Neuronal stem cell (in vitro differentiated cells): Measurements from ENCODE around the gene ZNF660.

Source experiments
- DNase-seq: peaks from one replicate; pipeline ENCODE4 v3.0.0-alpha.2; 2013; ENCODE audit warnings: low spot score
- H2AFZ ChIP-seq: one replicate; pipeline ENCODE4 v1.6.1; 2013; ENCODE audit warnings: mild to moderate bottlenecking, low read length, inconsistent platforms
- H2AK5ac ChIP-seq: 2 replicates; pipeline ENCODE4 v1.6.1; 2013; ENCODE audit warnings: low read depth, mild to moderate bottlenecking, inconsistent platforms, low read length, moderate library complexity, mixed read lengths
- H2BK120ac ChIP-seq: 2 replicates; pipeline ENCODE4 v1.6.1; 2013; ENCODE audit warnings: low read depth, mild to moderate bottlenecking, inconsistent platforms, low read length, moderate library complexity, mixed read lengths
- H2BK12ac ChIP-seq: one replicate; pipeline ENCODE4 v1.6.1; 2013; ENCODE audit warnings: low read length, inconsistent platforms
- H2BK15ac ChIP-seq: 2 replicates; pipeline ENCODE4 v1.6.1; 2013; ENCODE audit warnings: mild to moderate bottlenecking, low read length, inconsistent platforms, mixed read lengths
- H2BK5ac ChIP-seq: one replicate; pipeline ENCODE4 v1.6.1; 2013; ENCODE audit warnings: inconsistent platforms, mild to moderate bottlenecking, low read length, moderate library complexity
- H3K14ac ChIP-seq: one replicate; pipeline ENCODE4 v1.6.1; 2013; ENCODE audit warnings: low read length, inconsistent platforms
- H3K18ac ChIP-seq: 2 replicates; pipeline ENCODE4 v1.6.1; 2013; ENCODE audit warnings: low read length, inconsistent platforms
- H3K23ac ChIP-seq: 2 replicates; pipeline ENCODE4 v1.6.1; 2013; ENCODE audit warnings: low read depth, mild to moderate bottlenecking, mixed read lengths, low read length, inconsistent platforms; ENCODE audit not compliant: poor library complexity
- H3K27ac ChIP-seq: replicated peaks from 3 replicates; pipeline ENCODE4 v1.5.1; 2013; ENCODE audit warnings: low read length, inconsistent platforms
- H3K27me3 ChIP-seq, 3 experiments: 2 replicates each; pipeline ENCODE4 v1.6.1; 2013; ENCODE audit warnings: low read length in 3 of 3, mild to moderate bottlenecking in 2 of 3, inconsistent platforms in 1 of 3, low read depth in 1 of 3, mixed read lengths in 1 of 3, moderate library complexity in 1 of 3; ENCODE audit not compliant: control insufficient read depth in 3 of 3, insufficient read depth in 3 of 3
- H3K36me3 ChIP-seq, 2 donors: replicated peaks in 1 of 2; 2 replicates each; pipeline ENCODE4 v1.6.1; 2013; ENCODE audit warnings: low read length in 2 of 2; ENCODE audit not compliant: control insufficient read depth in 2 of 2, insufficient read depth in 2 of 2
- H3K4ac ChIP-seq: 2 replicates; pipeline ENCODE4 v1.6.1; 2013; ENCODE audit warnings: inconsistent platforms, mild to moderate bottlenecking, low read length, moderate library complexity
- H3K4me1 ChIP-seq, 2 donors: 1 replicate in 1 of 2; 2 replicates in 1 of 2; pipeline ENCODE4 v1.6.1; 2013; ENCODE audit warnings: low read length in 2 of 2, low read depth in 1 of 2; ENCODE audit not compliant: control insufficient read depth in 2 of 2, insufficient read depth in 1 of 2
- H3K4me2 ChIP-seq: one replicate; pipeline ENCODE4 v1.6.1; 2013; ENCODE audit warnings: mild to moderate bottlenecking, low read length, inconsistent platforms; ENCODE audit not compliant: insufficient read depth, poor library complexity, severe bottlenecking
- H3K4me3 ChIP-seq, 2 donors: 2 replicates each; pipeline ENCODE4 v1.5.1; 2013; ENCODE audit warnings: low read length in 2 of 2, mild to moderate bottlenecking in 2 of 2, inconsistent platforms in 1 of 2, moderate library complexity in 1 of 2
- H3K79me1 ChIP-seq: one replicate; pipeline ENCODE4 v1.6.1; 2013; ENCODE audit warnings: low read depth, mild to moderate bottlenecking, inconsistent platforms, low read length, moderate library complexity
- H3K9ac ChIP-seq: one replicate; pipeline ENCODE4 v1.6.1; 2013; ENCODE audit warnings: mild to moderate bottlenecking, low read depth, low read length, inconsistent platforms; ENCODE audit not compliant: poor library complexity
- H3K9me3 ChIP-seq, 2 donors: replicated peaks in 1 of 2; 2 replicates each; pipeline versions ENCODE3 to v1.6.1; 2013; ENCODE audit warnings: low read length in 2 of 2, mild to moderate bottlenecking in 2 of 2, inconsistent platforms in 1 of 2, low read depth in 1 of 2, mixed read lengths in 1 of 2, moderate library complexity in 1 of 2; ENCODE audit not compliant: control insufficient read depth in 2 of 2, insufficient read depth in 1 of 2
- H4K8ac ChIP-seq: one replicate; pipeline ENCODE4 v1.6.1; 2013; ENCODE audit warnings: low read depth, mild to moderate bottlenecking, inconsistent platforms, low read length, moderate library complexity
- H4K91ac ChIP-seq: one replicate; pipeline ENCODE4 v1.6.1; 2013; ENCODE audit warnings: low read length, low read depth, mild to moderate bottlenecking, inconsistent platforms; ENCODE audit not compliant: poor library complexity
- WGBS, 2 donors: extraction: QIAGEN DNeasy Blood & Tissue Kit; methylation state at CpG; one replicate each; pipeline ENCODE4 v1.1.7; 2013; ENCODE audit warnings: missing lambda C conversion rate in 2 of 2, mixed read lengths in 1 of 2; ENCODE audit not compliant: insufficient read length in 2 of 2, insufficient replicate concordance in 1 of 2; ENCODE audit errors: extremely low coverage in 2 of 2; 5-methylcytosine and 5-hydroxymethylcytosine counted together

The ZNF660 gene

DNA sequence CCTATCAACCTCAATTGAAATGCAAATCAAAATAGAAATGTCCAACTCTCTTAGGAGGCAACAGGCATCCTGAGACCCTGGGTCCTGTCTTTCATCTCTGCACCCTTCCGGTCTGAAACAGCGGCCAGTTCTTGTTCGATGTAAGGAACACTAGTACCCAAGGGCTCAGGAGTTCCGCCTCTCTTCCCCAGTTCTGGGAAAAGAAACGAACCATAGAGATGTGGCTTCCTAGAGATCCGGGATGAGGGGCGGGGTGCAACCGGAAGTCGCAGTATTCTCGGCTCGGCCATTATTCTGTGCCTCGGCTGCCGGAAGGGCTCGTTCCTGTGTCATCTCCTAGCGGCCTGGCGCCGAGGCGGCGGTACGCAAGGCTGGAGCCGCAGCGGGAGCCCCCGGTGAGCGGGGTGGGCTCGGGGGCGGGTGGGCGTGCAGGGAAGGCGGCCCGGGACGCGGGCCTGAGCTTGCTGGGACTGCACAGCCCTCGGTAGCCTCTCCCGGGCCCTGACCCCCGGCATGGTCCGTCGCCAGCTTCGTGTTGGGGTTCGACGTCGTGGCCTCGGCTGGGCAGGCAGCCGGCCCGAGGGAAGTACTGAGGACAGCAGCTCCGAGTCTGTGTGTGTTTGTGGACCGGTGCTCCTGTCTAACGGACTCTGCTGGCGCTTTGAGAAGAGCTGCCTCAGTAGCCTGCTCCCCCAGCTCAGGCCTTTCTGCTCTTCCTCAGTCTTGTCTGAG is 40.2 kb downstream of the ZNF660 start, which contains the start of gene ZNF197:
Gene ZNF197 (plus strand): TSS at position 288 of the 732 bp plus-strand sequence. CDS start 4,119 bp downstream, outside the sequence.
- Histone ChIP-seq H3K4me2 (peak within 1 kb of the TSS; percentile 68), H3K9ac (peak within 1 kb of the TSS; percentile 89), H2AK5ac (peak within 1 kb of the TSS; percentile 61), H3K18ac (peak within 1 kb of the TSS; percentile 49), H3K4ac (no peak within 1 kb of the TSS), H4K8ac (no peak within 1 kb of the TSS), H3K36me3 (peaks cover 5 to 39% of the 10 kb centered on the region in 2 donors), H3K27ac (peak within 1 kb of the TSS; percentile 82), H2BK120ac (no peak within 1 kb of the TSS), H3K4me3 (peak within 1 kb of the TSS; percentile 82 to 88), H3K79me1 (no peaks in the 10 kb centered on the region), H2BK15ac (no peak within 1 kb of the TSS), H3K27me3 (no peaks in the 10 kb centered on the region), H2BK12ac (no peak within 1 kb of the TSS), H3K9me3 (no peaks in the 10 kb centered on the region), H3K23ac (peak within 1 kb of the TSS; percentile 62), H2AFZ (peak within 1 kb of the TSS; percentile 80), H2BK5ac (no peak within 1 kb of the TSS), H4K91ac (no peak within 1 kb of the TSS), H3K14ac (no peak within 1 kb of the TSS), H3K4me1 (peaks cover 0 to 3% of the 10 kb centered on the region in 2 donors)
- no CpG with 5 or more reads among the region's 47 CpGs for WGBS, 2 donors
- DNase-seq: peak; percentile 86

DNA sequence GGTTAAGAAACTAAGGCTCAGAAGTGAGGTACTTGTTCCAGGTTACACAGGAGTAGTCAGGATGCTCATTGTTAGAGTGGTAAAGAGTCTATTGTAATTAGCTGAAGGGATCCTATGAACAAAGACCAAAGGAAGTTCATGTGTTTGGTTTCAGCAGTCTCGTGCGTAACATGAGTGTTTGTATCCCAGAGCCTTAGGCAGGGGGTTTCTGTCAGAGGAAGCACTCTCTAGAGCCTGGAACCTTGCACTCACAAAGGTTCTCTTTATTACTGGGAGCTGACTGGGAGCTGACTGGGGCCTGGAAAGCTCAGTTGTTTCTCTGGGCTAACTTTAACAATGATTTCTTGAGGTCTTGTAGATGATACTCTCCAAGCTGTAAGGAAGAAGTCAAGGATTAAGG is 44.0 kb downstream of the ZNF660 start:
- H3K18ac ChIP-seq: no peak overlapping the region
- H3K4me2 ChIP-seq: no peak overlapping the region
- no peak overlapping the region for H3K14ac ChIP-seq
- H3K79me1 ChIP-seq: peaks cover 2% of the 10 kb centered on the region
- H2AK5ac ChIP-seq: no peak overlapping the region
- H3K23ac ChIP-seq: no peak overlapping the region
- H3K4ac ChIP-seq: no peak overlapping the region
- no peak overlapping the region for H2AFZ ChIP-seq
- H3K9me3 ChIP-seq: no peaks in the 10 kb centered on the region
- H3K27me3 ChIP-seq: no peaks in the 10 kb centered on the region
- H4K91ac ChIP-seq: no peak overlapping the region
- no peak overlapping the region for H2BK5ac ChIP-seq
- H2BK120ac ChIP-seq: no peak overlapping the region
- H3K27ac ChIP-seq: no peak overlapping the region
- no peak overlapping the region for H3K4me3 ChIP-seq
- H3K4me1 ChIP-seq: peaks cover 0 to 3% of the 10 kb centered on the region in 2 donors
- H3K9ac ChIP-seq: no peak overlapping the region
- peaks cover 17 to 66% of the 10 kb centered on the region in 2 donors for H3K36me3 ChIP-seq
- WGBS, 2 donors: no CpG with 5 or more reads among the region's 2 CpGs
- DNase-seq: no peak
- no peak overlapping the region for H2BK15ac ChIP-seq
- H4K8ac ChIP-seq: no peak overlapping the region
- H2BK12ac ChIP-seq: no peak overlapping the region

DNA sequence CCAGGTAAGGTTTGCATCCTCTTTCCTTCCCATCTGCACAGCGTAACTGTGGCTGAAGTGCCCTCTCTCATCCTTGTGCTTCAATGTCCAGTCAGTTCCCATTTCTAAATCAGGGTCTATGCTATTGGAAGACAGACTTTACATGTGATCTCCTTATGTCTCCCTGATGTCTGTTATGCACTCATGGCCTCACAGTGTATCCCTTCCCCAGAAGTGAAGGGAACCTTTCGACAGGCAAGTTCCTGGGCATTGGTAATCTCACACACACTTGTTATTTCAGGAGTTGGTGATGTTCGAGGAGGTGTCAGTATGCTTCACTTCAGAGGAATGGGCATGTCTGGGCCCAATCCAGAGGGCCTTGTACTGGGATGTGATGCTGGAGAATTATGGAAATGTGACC is 47.4 kb downstream of the ZNF660 start:
- Histone ChIP-seq H2BK12ac (no peak overlapping the region), H4K91ac (no peak overlapping the region), H3K18ac (no peak overlapping the region), H2AK5ac (no peak overlapping the region), H3K36me3 (peaks cover 18 to 93% of the 10 kb centered on the region in 2 donors), H3K4me3 (no peak overlapping the region), H3K79me1 (peaks cover 2% of the 10 kb centered on the region), H3K4ac (no peak overlapping the region), H3K27me3 (no peaks in the 10 kb centered on the region), H2AFZ (no peak overlapping the region), H3K9me3 (peaks cover 0 to 15% of the 10 kb centered on the region in 2 donors), H3K14ac (no peak overlapping the region), H4K8ac (no peak overlapping the region), H3K9ac (no peak overlapping the region), H2BK5ac (no peak overlapping the region), H2BK15ac (no peak overlapping the region), H3K4me2 (no peak overlapping the region), H3K23ac (no peak overlapping the region), H3K27ac (no peak overlapping the region), H3K4me1 (no peaks in the 10 kb centered on the region), H2BK120ac (no peak overlapping the region)
- WGBS, 2 donors: no CpG with 5 or more reads among the region's 3 CpGs
- DNase-seq: no peak

DNA sequence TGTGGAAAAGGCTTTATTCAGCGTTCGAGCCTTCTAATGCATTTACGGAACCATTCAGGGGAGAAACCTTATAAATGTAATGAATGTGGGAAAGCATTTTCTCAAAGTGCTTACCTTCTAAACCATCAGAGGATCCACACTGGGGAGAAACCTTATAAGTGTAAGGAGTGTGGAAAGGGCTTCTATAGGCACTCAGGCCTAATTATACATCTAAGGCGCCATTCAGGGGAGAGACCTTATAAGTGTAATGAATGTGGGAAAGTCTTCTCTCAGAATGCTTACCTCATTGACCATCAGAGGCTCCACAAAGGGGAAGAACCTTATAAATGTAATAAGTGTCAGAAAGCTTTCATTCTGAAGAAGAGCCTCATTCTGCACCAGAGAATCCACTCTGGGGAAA is 57.6 kb downstream of the ZNF660 start:
- Histone ChIP-seq H2BK15ac (no peak overlapping the region), H2BK120ac (no peak overlapping the region), H3K9me3 (peaks cover 28 to 65% of the 10 kb centered on the region in 2 donors), H3K79me1 (no peaks in the 10 kb centered on the region), H2AK5ac (no peak overlapping the region), H3K18ac (no peak overlapping the region), H3K9ac (no peak overlapping the region), H3K36me3 (peaks cover 28 to 99% of the 10 kb centered on the region in 2 donors), H3K23ac (no peak overlapping the region), H3K4ac (no peak overlapping the region), H3K4me3 (no peak overlapping the region), H3K27ac (no peak overlapping the region), H2BK5ac (no peak overlapping the region), H4K91ac (no peak overlapping the region), H2AFZ (no peak overlapping the region), H3K4me1 (no peaks in the 10 kb centered on the region), H3K27me3 (no peaks in the 10 kb centered on the region), H2BK12ac (no peak overlapping the region), H4K8ac (no peak overlapping the region), H3K4me2 (no peak overlapping the region), H3K14ac (no peak overlapping the region)
- no peak for DNase-seq
- no CpG with 5 or more reads among the region's 4 CpGs for WGBS, 2 donors
